T-helper 2 cell treated with Interferon-gamma antibody and Interleukin-4, amounts not matched to agents 5 μg/mL and 100 μg/mL, for 36 hours (primary cell): ENCODE data around the gene CSNK1A1L.

Experiments
- DNase-seq: peaks from one replicate; pipeline ENCODE4 v3.0.0; 2021; ENCODE audit warnings: low spot score
- H3K27ac Mint-ChIP-seq: one replicate; pipeline ENCODE4 v1.8.0; 2021; ENCODE audit warnings: mild to moderate bottlenecking, mixed read lengths
- H3K27me3 Mint-ChIP-seq: one replicate; pipeline ENCODE4 v1.8.0; 2021; ENCODE audit warnings: low read depth, mixed read lengths
- H3K36me3 Mint-ChIP-seq: one replicate; pipeline ENCODE4 v1.8.0; 2021; ENCODE audit warnings: low read depth, mixed read lengths
- H3K4me1 Mint-ChIP-seq: one replicate; pipeline ENCODE4 v1.8.0; 2021; ENCODE audit warnings: low read depth, mixed read lengths
- H3K4me3 Mint-ChIP-seq: one replicate; pipeline ENCODE4 v1.8.0; 2022; ENCODE audit warnings: mild to moderate bottlenecking, moderate library complexity, mixed read lengths
- H3K9me3 Mint-ChIP-seq: one replicate; pipeline ENCODE4 v1.8.0; 2021; ENCODE audit warnings: mixed read lengths

CSNK1A1L gene

DNA sequence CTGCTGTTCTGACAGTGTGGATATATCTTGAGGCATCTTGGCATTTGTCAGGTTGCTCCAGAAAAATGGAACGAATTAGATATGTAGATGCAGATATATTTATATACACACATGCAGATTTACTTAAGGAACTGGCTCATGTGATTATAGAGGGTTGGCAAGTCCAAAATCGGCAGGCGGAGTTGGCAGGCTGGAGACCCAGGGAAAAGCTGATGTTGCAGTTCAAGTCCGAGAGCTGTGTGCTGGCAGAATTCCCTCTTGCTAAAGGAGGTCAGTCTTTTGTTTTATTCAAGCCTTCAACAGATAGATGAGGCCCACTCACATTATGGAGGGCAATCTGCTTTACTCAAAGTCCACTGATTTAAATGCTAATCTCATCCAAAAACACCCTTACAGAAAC, 24.4 kb upstream of the CSNK1A1L start:
- Mint-ChIP-seq H3K4me3 (no peak overlapping the region), H3K36me3 (no peaks in the 10 kb centered on the region), H3K9me3 (no peaks in the 10 kb centered on the region), H3K4me1 (no peaks in the 10 kb centered on the region), H3K27me3 (no peaks in the 10 kb centered on the region), H3K27ac (no peak overlapping the region)
- DNase-seq: no peak

DNA sequence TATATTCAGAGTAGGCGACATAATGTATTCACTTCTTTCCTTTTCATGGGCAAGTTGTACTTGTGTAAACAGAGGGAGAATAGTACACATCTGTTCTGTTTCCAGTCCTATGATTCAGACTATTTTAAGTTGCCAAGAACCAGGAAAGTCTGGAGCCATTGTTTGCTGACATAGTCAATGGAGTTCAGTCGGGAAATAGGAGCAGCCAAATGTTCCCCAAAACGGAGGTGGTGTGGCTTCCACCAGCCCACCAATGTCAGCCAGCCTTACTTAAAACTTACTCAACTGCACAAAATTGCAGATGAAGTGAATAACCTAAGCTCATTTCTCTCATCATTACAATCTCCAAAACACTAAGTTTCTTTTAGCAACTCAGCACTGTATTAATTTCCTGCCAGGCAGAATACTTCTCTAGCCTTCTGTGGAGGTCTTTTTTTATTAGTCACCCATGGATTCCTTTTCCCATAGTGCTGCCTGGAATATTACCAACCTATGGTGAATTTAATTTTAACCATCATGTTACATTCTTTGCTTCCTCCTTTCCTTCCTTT, 22.3 kb upstream of the CSNK1A1L start:
- H3K27me3 Mint-ChIP-seq: no peaks in the 10 kb centered on the region
- no peaks in the 10 kb centered on the region for H3K9me3 Mint-ChIP-seq
- no peak overlapping the region for H3K4me3 Mint-ChIP-seq
- no peak overlapping the region for H3K27ac Mint-ChIP-seq
- H3K36me3 Mint-ChIP-seq: no peaks in the 10 kb centered on the region
- no peak for DNase-seq
- no peaks in the 10 kb centered on the region for H3K4me1 Mint-ChIP-seq

DNA sequence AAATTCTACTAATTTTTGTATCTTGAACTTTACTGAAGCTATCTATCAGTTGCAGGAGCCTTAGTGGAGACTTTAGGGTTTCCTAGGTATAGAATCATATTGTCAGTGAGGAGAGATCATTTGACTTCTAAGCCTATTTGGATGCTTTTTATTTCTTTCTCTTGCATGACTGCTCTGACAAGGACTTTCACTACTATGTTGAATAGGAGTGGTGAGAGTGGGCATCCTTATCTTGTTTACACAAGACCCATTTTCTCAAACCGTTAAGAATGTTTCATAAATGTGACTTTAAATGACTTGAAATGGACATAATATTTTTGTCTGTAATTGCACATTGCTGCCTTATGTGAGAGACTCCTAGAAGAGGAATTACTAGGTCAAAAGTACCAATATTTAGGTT, 17.9 kb upstream of the CSNK1A1L start:
- H3K4me3 Mint-ChIP-seq: no peak overlapping the region
- H3K4me1 Mint-ChIP-seq: no peaks in the 10 kb centered on the region
- H3K27ac Mint-ChIP-seq: no peak overlapping the region
- DNase-seq: no peak
- H3K36me3 Mint-ChIP-seq: no peaks in the 10 kb centered on the region
- H3K9me3 Mint-ChIP-seq: no peaks in the 10 kb centered on the region
- no peaks in the 10 kb centered on the region for H3K27me3 Mint-ChIP-seq

DNA sequence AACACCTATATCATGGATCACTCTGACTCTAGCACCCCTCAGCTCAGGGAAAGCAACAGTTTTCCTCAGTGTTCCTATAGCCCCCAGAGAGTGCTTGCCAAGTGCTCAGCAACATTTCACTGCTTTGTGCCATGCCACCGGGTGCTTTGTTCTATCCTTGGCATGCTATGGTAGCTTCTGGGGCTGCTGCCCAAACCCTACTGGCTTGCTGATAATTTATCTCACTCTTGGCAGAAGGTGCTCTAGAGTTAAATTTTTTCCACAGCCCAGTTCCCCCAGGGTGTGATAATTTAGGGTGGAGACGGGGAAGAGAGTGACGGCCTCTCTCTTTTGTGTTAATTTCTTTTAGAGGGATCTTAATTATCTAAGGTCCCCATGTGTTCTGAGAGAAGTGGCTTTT, 12.6 kb upstream of the CSNK1A1L start:
- Mint-ChIP-seq H3K27ac (no peak overlapping the region), H3K27me3 (no peaks in the 10 kb centered on the region), H3K36me3 (no peaks in the 10 kb centered on the region), H3K4me3 (no peak overlapping the region), H3K4me1 (no peaks in the 10 kb centered on the region), H3K9me3 (no peaks in the 10 kb centered on the region)
- DNase-seq: no peak

DNA sequence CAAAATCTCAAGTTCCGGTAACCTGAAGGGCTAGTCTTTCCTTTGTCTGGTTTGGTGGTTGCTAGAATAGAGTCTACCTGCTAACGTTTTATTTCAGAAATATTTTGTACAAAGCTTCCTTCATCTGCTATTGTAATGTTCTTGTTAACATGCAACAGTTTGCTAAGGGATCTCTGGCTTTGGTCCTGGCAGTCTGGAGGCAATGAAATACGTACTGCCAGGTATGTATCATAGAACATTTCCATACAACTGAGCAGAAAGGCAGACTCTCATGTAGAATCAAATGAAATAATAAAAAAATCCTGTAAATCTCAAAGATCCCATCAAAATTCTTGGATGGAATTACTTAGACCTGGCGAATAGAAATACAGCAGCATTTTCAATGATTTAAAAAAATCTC, 8.8 kb upstream of the CSNK1A1L start:
- H3K27me3 Mint-ChIP-seq: no peaks in the 10 kb centered on the region
- no peak overlapping the region for H3K27ac Mint-ChIP-seq
- H3K4me1 Mint-ChIP-seq: no peaks in the 10 kb centered on the region
- no peak overlapping the region for H3K4me3 Mint-ChIP-seq
- no peaks in the 10 kb centered on the region for H3K9me3 Mint-ChIP-seq
- no peak for DNase-seq
- H3K36me3 Mint-ChIP-seq: no peaks in the 10 kb centered on the region

DNA sequence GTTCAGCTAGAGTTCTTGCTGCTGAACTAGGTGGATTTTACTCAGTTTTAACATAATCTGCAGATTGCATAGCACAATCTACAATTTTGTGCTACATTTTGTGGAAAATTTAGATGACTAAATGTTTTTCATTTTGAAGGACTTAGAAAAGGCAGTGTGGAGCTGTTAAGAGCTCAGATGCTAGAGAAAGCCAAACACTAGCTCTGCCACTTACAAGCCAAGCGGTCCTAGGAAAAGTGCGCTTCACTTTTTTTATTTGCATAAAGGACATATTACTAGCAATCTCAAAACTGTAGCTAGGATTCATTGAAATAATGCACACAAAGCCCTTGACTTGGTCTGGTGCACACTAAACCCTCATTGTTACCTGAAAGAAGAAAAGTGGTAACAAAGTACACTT, 8.1 kb upstream of the CSNK1A1L start:
- no peaks in the 10 kb centered on the region for H3K27me3 Mint-ChIP-seq
- H3K27ac Mint-ChIP-seq: no peak overlapping the region
- no peaks in the 10 kb centered on the region for H3K36me3 Mint-ChIP-seq
- no peak for DNase-seq
- no peaks in the 10 kb centered on the region for H3K4me1 Mint-ChIP-seq
- no peak overlapping the region for H3K4me3 Mint-ChIP-seq
- no peaks in the 10 kb centered on the region for H3K9me3 Mint-ChIP-seq

DNA sequence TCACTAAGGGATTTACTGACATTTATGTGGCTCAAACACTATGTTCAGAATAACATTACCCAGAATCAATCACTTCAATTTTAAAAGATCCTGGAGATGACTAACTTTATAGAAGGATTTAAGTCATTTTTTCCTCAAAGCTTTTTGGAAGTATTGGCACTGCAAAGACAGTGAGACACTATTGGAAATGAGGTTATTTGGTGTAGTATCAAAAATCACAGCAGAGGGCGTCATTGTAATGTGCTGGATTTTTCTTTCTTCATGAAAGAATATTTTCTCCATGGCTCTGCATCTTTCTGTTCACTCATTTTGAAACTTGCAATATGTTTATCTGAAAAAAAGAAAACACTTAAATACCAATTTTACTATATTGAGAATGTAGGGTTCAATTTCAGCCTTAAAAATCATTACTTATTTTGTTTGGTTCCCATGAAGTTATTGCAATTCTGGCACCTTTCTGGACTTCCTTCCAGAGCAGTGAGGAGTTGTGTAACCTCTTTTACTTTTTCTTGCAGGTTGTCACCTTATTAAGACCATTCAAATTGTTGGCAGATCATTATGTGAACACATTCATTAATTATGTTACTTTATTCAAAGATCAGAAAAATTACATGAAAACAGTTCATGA, 3.7 kb upstream of the CSNK1A1L start:
- H3K36me3 Mint-ChIP-seq: no peaks in the 10 kb centered on the region
- no peaks in the 10 kb centered on the region for H3K9me3 Mint-ChIP-seq
- no peaks in the 10 kb centered on the region for H3K4me1 Mint-ChIP-seq
- H3K27me3 Mint-ChIP-seq: no peaks in the 10 kb centered on the region
- no peak for DNase-seq
- no peak overlapping the region for H3K4me3 Mint-ChIP-seq
- no peak overlapping the region for H3K27ac Mint-ChIP-seq

DNA sequence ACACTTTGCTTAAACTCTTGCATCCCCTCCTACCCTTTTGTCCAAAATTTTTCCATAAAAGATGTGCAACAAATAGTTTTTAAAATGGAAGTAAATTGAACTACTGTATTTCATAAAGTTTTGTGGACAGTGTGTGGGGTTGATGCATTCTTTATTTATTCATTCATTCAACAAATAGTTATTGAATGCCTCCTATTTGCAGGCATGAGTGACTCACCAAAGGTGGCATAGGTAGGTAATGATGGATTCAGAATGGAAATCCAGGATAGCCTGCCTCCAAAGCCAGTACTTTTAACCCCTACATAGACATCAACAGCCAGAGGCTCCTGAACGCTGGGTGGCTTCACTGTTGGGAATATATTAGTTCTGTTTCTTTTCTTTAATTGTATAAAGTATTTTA, 2.4 kb upstream of the CSNK1A1L start:
- Mint-ChIP-seq H3K36me3 (no peaks in the 10 kb centered on the region), H3K4me3 (no peak overlapping the region)

DNA sequence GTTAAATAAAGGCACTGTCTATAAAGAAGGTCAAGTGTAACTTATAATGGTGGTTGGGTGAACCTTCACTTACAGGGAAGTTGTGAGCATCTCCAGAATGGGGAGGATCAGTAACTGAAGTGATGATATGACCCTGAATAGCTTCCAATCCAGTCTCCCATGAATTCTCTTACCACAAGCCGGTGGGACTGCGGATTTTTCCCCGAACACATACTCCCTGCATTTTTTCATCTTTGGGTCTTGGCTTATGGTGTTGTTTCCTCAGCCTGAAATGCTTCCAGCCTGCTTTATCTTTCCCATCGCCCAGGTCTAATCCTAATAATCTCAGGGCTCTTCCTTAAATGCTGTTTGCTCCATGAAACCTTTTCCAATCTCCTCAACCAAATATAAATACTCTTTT, 2.0 kb upstream of the CSNK1A1L start:
- no peaks in the 10 kb centered on the region for H3K9me3 Mint-ChIP-seq

More for the DNA sequence above, 2.4 kb upstream of the CSNK1A1L start:
- no peaks in the 10 kb centered on the region for H3K4me1 Mint-ChIP-seq
- DNase-seq: no peak
- H3K9me3 Mint-ChIP-seq: no peaks in the 10 kb centered on the region
- H3K27ac Mint-ChIP-seq: no peak overlapping the region
- H3K27me3 Mint-ChIP-seq: no peaks in the 10 kb centered on the region

DNA sequence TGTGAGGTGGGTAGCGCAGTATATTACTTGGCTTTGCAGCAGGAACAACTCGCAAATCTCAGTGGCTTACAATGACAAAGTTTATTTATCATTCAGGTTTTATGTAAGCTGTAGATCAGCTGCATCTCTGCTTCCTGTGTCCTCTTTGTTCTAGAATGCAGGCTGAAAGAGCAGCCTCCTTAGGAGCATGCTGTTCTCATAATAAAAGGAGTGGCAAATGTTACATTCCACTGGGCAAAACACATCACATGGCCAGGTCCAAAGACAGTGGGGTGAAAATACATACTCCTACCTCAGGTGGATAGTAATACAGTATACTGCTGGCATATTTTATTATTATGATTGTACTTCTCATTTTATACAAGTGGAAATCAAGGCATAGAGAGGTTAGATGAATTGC, 1.2 kb upstream of the CSNK1A1L start:
- Mint-ChIP-seq H3K36me3 (no peaks in the 10 kb centered on the region), H3K27ac (no peak overlapping the region), H3K4me1 (no peaks in the 10 kb centered on the region), H3K27me3 (no peaks in the 10 kb centered on the region), H3K4me3 (no peak overlapping the region), H3K9me3 (no peaks in the 10 kb centered on the region)
- no peak for DNase-seq

More for the DNA sequence above, 2.0 kb upstream of the CSNK1A1L start:
- no peak for DNase-seq
- no peak overlapping the region for H3K4me3 Mint-ChIP-seq
- H3K27me3 Mint-ChIP-seq: no peaks in the 10 kb centered on the region
- H3K4me1 Mint-ChIP-seq: no peaks in the 10 kb centered on the region
- no peak overlapping the region for H3K27ac Mint-ChIP-seq
- no peaks in the 10 kb centered on the region for H3K36me3 Mint-ChIP-seq

DNA sequence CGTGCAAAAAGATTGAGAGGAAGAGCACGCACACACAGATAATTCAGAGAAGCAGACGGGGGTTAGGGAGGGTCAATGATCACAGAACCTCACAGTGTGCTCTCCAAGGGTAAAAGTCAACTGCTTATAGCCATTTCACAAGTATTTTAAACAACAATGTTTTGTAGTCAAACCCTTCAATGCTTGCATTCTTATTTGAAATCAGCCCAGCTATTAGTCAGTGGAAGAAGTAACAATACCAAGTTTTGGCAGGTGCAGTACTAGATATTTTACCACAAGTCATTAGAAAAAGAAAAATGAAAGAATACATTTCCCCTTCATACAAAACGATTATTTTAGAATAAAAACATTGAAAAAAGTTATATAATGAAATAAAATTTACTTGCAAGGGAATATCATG, 2.6 kb downstream of the CSNK1A1L start:
- Mint-ChIP-seq H3K27me3 (peaks cover 5% of the 10 kb centered on the region), H3K4me1 (no peaks in the 10 kb centered on the region), H3K27ac (no peak overlapping the region), H3K4me3 (no peak overlapping the region), H3K36me3 (no peaks in the 10 kb centered on the region), H3K9me3 (no peaks in the 10 kb centered on the region)
- DNase-seq: no peak

DNA sequence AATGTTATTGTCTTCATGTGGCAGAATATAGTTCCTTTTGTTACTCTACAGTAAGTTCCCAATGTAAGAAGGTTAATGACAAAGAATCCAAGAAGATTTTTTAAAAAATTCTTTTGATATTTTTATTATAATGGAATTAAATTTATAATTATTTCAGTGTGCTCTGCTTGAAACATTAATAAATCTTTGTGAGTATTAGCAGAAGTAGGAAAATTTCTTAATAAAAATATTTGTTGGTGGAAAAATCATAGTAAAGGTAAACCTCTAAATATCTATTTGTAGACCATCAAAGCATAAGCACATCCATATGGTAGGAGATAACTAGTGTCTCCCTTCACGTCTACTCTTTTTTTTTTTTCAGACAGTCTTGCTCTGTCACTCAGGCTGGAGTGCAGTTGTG, 4.3 kb downstream of the CSNK1A1L start:
- no peak overlapping the region for H3K4me3 Mint-ChIP-seq
- peaks cover 5% of the 10 kb centered on the region for H3K27me3 Mint-ChIP-seq
- H3K9me3 Mint-ChIP-seq: no peaks in the 10 kb centered on the region
- H3K4me1 Mint-ChIP-seq: no peaks in the 10 kb centered on the region
- DNase-seq: no peak
- H3K27ac Mint-ChIP-seq: no peak overlapping the region
- H3K36me3 Mint-ChIP-seq: no peaks in the 10 kb centered on the region

DNA sequence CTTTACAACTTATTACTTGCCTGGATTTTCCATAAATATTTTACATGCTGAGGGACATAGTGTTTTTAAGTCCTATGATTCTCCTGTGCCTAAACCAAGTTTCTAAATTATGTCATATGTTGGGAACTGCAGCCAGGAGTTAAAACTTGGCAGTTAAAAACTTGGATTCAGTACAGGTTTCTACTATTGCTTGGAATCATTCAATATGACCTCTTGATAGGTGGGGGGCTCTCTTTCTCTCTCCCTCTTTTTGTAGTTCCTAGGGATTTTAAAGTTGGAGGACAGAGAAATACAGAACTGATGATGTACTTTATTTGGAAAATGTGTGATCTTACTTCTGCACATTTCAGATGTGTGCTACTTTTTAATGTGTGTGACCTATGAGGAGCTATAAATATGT, 4.7 kb downstream of the CSNK1A1L start:
- Mint-ChIP-seq H3K9me3 (no peaks in the 10 kb centered on the region), H3K36me3 (no peaks in the 10 kb centered on the region)
- DNase-seq: no peak

DNA sequence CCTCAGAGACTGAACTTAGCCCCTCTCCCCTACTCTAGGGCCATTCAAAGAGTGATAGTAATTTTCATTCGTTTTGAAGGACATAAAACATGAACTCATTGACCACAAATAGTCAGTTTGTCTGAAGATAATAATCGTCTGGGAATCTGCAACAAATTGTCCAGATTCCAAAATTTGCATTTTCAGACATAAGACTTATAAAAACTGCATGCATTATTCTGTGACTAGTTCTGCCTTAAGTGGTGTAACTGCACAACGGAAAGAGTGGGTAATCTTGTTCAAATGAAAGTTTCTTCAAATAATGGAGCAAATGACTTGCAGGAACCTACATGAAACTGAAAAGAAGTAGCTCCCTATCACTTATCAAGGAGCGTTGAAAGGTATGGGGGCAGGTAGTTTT, 8.4 kb downstream of the CSNK1A1L start:
- Mint-ChIP-seq H3K36me3 (no peaks in the 10 kb centered on the region), H3K27me3 (peaks cover 8% of the 10 kb centered on the region), H3K4me3 (no peak overlapping the region), H3K27ac (no peak overlapping the region), H3K9me3 (no peaks in the 10 kb centered on the region), H3K4me1 (no peaks in the 10 kb centered on the region)
- no peak for DNase-seq

More for the DNA sequence above, 4.7 kb downstream of the CSNK1A1L start:
- Mint-ChIP-seq H3K4me3 (no peak overlapping the region), H3K27me3 (peaks cover 5% of the 10 kb centered on the region), H3K4me1 (no peaks in the 10 kb centered on the region), H3K27ac (no peak overlapping the region)

DNA sequence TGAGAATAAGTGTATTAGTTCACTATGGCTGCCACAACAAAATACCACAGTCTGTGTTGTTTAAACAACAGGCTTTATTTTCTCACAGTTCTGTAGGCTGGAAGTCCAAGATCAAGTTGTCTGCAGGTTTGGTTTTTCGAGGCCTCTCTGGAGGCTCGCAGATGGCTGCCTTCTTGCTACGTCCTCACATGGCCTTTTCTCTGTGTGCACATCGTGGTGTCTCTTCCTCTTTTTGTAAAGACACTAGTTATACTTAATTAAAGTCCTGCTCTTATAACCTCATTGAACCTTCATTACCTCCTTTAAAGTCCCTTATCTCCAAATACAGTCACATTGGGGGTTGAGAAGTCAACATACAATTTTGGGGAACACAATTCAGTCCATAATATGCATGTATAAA, 10.6 kb downstream of the CSNK1A1L start:
- no peak for DNase-seq
- no peaks in the 10 kb centered on the region for H3K36me3 Mint-ChIP-seq
- H3K4me1 Mint-ChIP-seq: no peaks in the 10 kb centered on the region
- no peak overlapping the region for H3K4me3 Mint-ChIP-seq
- H3K27me3 Mint-ChIP-seq: peaks cover 3% of the 10 kb centered on the region
- no peak overlapping the region for H3K27ac Mint-ChIP-seq
- no peaks in the 10 kb centered on the region for H3K9me3 Mint-ChIP-seq
